Keratinocyte (primary cell): Measurements from ENCODE around the gene UBXN2A. TPM values are rescaled to one million over a fixed set of nuclear protein-coding genes. Genes with fewer than 3 reads are reported as not detected.
A peak's percentile ranks its signal among the peaks of the same experiment; 100 is the strongest.

Experiments
- DNase-seq: peaks from one replicate; pipeline ENCODE4 v3.0.0-alpha.2; 2011; ENCODE audit warnings: low read depth, missing footprints, low spot score
- FAIRE-seq: peaks from 2 replicates; lab custom pipeline; 2011; peaks lifted over from hg19 to GRCh38; lab: Jason Lieb, UNC
- H2AFZ ChIP-seq: 2 replicates; pipeline ENCODE4 v1.6.0; 2012; ENCODE audit warnings: low read length, control low read depth, inconsistent platforms; ENCODE audit not compliant: control insufficient read depth
- H3K27ac ChIP-seq: 2 replicates; pipeline ENCODE4 v1.5.1; 2011; ENCODE audit warnings: low read length; ENCODE audit not compliant: control insufficient read depth, insufficient read depth
- H3K27me3 ChIP-seq: 3 replicates; pipeline ENCODE4 v1.6.0; 2011; ENCODE audit warnings: low read length; ENCODE audit not compliant: control insufficient read depth, insufficient read depth; ENCODE audit errors: extremely low read depth
- H3K36me3 ChIP-seq, 2 experiments: 2 replicates in 1 of 2; 3 replicates in 1 of 2; pipeline ENCODE4 v1.5.1; 2011; ENCODE audit warnings: low read length in 2 of 2, mild to moderate bottlenecking in 1 of 2; ENCODE audit not compliant: control insufficient read depth in 2 of 2, insufficient read depth in 2 of 2; ENCODE audit errors: extremely low read depth in 1 of 2
- H3K4me1 ChIP-seq: 3 replicates; pipeline ENCODE4 v1.5.1; 2011; ENCODE audit warnings: low read length; ENCODE audit not compliant: control insufficient read depth, insufficient read depth; ENCODE audit errors: extremely low read depth
- H3K4me2 ChIP-seq: 3 replicates; pipeline ENCODE4 v1.6.0; 2011; ENCODE audit warnings: low read depth, low read length; ENCODE audit not compliant: control insufficient read depth, insufficient read depth; ENCODE audit errors: extremely low read depth
- H3K4me3 ChIP-seq, 3 experiments: fragments of 200-600 bp in 1 of 3; sonication (generic) in 1 of 3; 2 replicates in 2 of 3; 3 replicates in 1 of 3; pipeline ENCODE4 v1.5.1; 2011 to 2016; ENCODE audit warnings: low read length in 3 of 3, mild to moderate bottlenecking in 3 of 3, control low read depth in 2 of 3, inconsistent platforms in 1 of 3, low read depth in 1 of 3, mixed read lengths in 1 of 3, mixed run types in 1 of 3, moderate library complexity in 1 of 3; ENCODE audit not compliant: control insufficient read depth in 2 of 3, insufficient read depth in 2 of 3; ENCODE audit errors: extremely low read depth in 1 of 3
- H3K79me2 ChIP-seq: 2 replicates; pipeline ENCODE4 v1.6.0; 2012; ENCODE audit warnings: low read length; ENCODE audit not compliant: control insufficient read depth, insufficient read depth
- H3K9ac ChIP-seq: 3 replicates; pipeline ENCODE4 v1.6.0; 2011; ENCODE audit warnings: low read length; ENCODE audit not compliant: control insufficient read depth, insufficient read depth; ENCODE audit errors: extremely low read depth
- H3K9me1 ChIP-seq: 3 replicates; pipeline ENCODE4 v1.6.0; 2011; ENCODE audit warnings: low read length; ENCODE audit not compliant: control insufficient read depth, insufficient read depth; ENCODE audit errors: extremely low read depth
- H3K9me3 ChIP-seq: 2 replicates; pipeline ENCODE4 v1.5.1; 2012; ENCODE audit warnings: low read depth, low read length; ENCODE audit not compliant: control insufficient read depth
- H4K20me1 ChIP-seq: 3 replicates; pipeline ENCODE4 v1.6.0; 2011; ENCODE audit warnings: low read length; ENCODE audit not compliant: control insufficient read depth, insufficient read depth; ENCODE audit errors: extremely low read depth
- CTCF ChIP-seq, 3 experiments: IDR thresholded peaks in 1 of 3; conservative IDR thresholded peaks in 1 of 3; optimal IDR thresholded peaks in 1 of 3; 2 replicates in 2 of 3; 3 replicates in 1 of 3; pipeline versions ENCODE3 to v1.5.1; 2011; ENCODE audit warnings: low read length in 3 of 3, mild to moderate bottlenecking in 3 of 3, moderate library complexity in 2 of 3, control low read depth in 1 of 3, inconsistent platforms in 1 of 3; ENCODE audit not compliant: insufficient read depth in 2 of 3; ENCODE audit errors: extremely low read depth in 1 of 3
- EZH2 ChIP-seq: IDR thresholded peaks from one replicate; pipeline ENCODE4 v1.6.1; 2012; ENCODE audit warnings: inconsistent platforms, mild to moderate bottlenecking, low read length, moderate library complexity
- dilution Hi-C: fragments of 300-500 bp; cut with MboI; formaldehyde crosslinking; loops from one replicate; pipeline ENCODE4 v1.7.0; 2020; ENCODE audit warnings: low sequenced_read_pairs; ENCODE audit not compliant: extremely low pct_ligation_motif_present
- polyA plus RNA-seq, 5 experiments: library from polyadenylated mRNA; depleted of rRNA in 3 of 5; stranded (reverse) in 3 of 5; stranded (forward) in 1 of 5; unstranded in 1 of 5; fragments of >200 nt; gene quantifications; 1 replicate in 1 of 5; 2 replicates in 3 of 5; 3 replicates in 1 of 5; pipeline versions ENCODE4 v1.2.1 to v1.2.3, GENCODE V29; 2011 to 2012; ENCODE audit warnings: missing spikeins in 2 of 5, low read depth in 1 of 5, low replicate concordance in 1 of 5

UBXN2A gene
- polyA plus RNA-seq, 1 donor (not counting 4 experiments of a cell fraction or from before 2014, with no cell fraction given), result 11.7 TPM

DNA sequence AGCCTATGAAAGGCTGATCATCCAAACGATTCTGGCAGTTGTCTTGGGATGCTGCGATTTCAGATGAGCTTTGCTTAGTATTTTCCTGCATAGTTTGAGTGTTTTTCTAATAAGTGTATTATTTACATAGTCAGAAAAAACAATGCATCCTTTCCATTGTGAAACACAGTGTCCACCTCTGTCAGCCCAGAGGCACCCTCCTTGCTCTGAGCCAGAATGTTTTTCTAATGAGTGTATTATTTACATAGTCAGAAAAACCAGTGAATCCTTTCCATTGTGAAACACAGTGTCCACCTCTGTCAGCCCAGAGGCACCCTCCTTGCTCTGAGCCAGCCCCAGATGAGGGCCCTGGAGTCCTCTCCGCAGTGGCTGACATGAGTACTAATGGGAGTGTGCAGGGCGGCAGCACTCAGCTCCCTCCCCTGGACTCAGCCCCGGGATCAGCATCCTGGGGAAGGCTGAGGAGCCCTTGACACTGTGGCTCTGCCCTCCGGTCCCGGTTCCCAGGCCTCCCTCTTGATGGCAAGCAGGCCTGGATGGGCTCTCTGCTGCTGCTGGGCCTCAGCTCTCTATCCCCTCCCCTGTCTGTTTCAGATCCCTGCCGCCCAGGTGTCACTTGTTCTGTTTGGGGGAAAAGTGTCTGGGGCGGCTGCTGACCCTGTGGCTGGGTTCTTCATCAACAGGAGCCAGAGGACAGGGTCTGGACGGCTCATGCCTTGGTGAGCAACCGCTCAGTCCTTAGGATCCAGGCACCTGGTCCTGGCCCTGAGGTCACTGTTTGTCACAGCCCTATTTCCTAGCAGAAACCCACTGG, 75.5 kb downstream of the UBXN2A start:
- Histone ChIP-seq H3K9me3 (no peaks in the 10 kb centered on the region), H3K27me3 (peaks cover 15% of the 10 kb centered on the region), H3K4me3 (no peak overlapping the region), H3K9me1 (no peaks in the 10 kb centered on the region), H3K27ac (no peak overlapping the region), H2AFZ (no peak overlapping the region), H3K36me3 (no peaks in the 10 kb centered on the region), H3K4me2 (no peak overlapping the region), H3K9ac (no peak overlapping the region), H3K79me2 (no peaks in the 10 kb centered on the region), H3K4me1 (peaks cover 9% of the 10 kb centered on the region), H4K20me1 (no peaks in the 10 kb centered on the region)
- no peak for DNase-seq
- dilution Hi-C loops, result no loop called here
- FAIRE-seq, result peak; percentile 51
- TF ChIP-seq EZH2, result no peak
- no peak for TF ChIP-seq CTCF (optimal IDR thresholded peaks at IDR 0.05 in 1 of 3, IDR thresholded peaks at IDR 0.05 in 1 of 3, conservative IDR thresholded peaks at IDR 0.05 in 1 of 3; ENCODE audit: extremely low read depth in 1 of 3, insufficient read depth in 2 of 3, low read length in 3 of 3)

GRCh38 chr2:24016376-24016761, 76.1 kb downstream of the UBXN2A start:
- no peaks in the 10 kb centered on the region for H3K36me3 ChIP-seq
- H3K9me3 ChIP-seq, result no peaks in the 10 kb centered on the region
- peaks cover 11% of the 10 kb centered on the region for H3K4me1 ChIP-seq
- TF ChIP-seq EZH2, result no peak
- no peak for TF ChIP-seq CTCF (optimal IDR thresholded peaks at IDR 0.05 in 1 of 3, IDR thresholded peaks at IDR 0.05 in 1 of 3, conservative IDR thresholded peaks at IDR 0.05 in 1 of 3; ENCODE audit: extremely low read depth in 1 of 3, insufficient read depth in 2 of 3, low read length in 3 of 3)
- H3K9ac ChIP-seq, result no peak overlapping the region
- H3K4me2 ChIP-seq, result no peak overlapping the region
- DNase-seq, result no peak
- no peak overlapping the region for H3K4me3 ChIP-seq
- dilution Hi-C loops, result no loop called here
- no peak overlapping the region for H3K27ac ChIP-seq
- no peaks in the 10 kb centered on the region for H4K20me1 ChIP-seq
- H2AFZ ChIP-seq, result no peak overlapping the region
- H3K9me1 ChIP-seq, result no peaks in the 10 kb centered on the region
- no peak for FAIRE-seq
- no peaks in the 10 kb centered on the region for H3K79me2 ChIP-seq
- peaks cover 9% of the 10 kb centered on the region for H3K27me3 ChIP-seq
